ENCODE data around the gene DPP10.

The DPP10 gene

DNA sequence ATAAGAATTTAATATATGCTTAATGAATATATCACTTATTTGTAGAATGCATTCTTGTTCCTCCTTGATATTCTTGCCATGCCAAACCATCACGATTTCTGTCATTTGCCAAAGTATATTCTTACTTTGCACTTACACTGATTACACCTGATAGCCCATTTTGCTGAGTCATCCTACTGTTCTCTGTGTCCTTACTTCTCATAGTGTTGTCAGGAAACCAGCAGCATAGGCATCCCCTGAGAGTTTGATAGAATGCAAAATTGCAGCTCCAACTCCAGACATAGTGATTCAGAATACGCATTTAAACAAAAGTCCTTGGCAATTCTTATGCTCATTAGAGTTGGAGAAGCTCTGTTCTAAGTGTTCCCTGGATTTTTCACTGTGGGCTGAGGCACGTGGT lies 687.1 kb downstream of the DPP10 start:
- DNase-seq (ENCODE audit: low read depth in 2 of 2): no peak

DNA sequence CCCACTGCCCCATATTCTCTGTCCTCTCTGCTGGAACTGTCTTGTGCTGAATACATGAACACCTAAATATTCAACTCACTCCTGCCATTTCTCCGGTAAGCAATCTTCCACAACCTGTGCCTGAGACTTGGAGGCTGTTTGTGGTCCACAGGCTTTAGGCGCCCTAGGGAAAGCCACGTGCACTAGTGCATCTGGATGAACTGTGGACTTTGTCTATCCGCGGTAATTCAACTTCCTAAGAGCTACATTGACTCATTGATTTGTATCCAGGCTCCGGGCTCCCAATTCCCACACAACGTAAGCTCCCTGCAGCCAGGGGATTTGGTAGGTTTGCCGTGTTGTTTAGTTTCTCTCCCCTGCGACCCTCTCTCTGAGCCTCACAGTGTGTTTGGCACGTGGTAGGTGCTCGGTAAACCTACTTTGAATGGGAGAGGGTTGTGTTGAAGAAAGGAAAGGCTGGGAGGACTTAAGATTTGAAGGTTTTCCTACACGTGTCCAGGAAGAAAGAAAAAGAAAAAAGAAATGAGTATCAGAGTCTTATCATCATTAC lies 718.2 kb downstream of the DPP10 start:
- no peak for DNase-seq (ENCODE audit: low read depth in 2 of 2)

DNA sequence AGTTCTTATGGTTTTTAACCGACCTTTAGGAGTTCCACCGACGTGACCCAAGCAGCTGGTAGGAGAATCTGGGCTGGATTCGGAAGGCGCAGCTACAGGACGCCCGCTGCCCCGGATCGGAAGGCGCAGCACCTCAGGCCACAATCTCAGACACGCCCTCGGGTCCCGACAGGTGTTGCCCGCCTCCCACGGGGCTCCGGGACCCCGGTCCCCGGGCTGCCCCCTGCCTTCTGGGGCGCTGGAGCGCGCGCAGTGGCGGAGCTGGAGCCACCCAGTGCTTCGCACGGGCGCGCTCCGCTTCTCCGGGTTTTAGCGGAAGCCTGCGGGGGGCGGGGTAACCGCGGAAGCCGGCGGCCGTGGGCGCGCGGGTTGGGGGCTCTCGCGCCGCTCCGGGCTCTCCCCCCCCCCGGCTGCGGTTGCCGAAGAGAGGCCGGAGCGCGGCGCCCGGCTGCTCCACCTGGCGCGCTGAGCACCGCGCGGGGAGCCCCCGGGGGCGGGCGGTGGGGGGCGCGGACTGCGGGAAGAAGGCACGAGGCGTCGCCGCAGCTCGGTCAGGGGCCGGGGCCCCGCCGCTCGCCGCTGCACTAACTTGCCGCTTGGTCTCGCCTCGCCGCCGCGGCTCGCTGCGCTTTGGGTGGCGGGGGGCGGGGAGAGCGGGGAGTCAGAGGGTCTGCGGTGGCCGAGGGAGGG lies 718.8 kb downstream of the DPP10 start:
- DNase-seq (ENCODE audit: low read depth in 2 of 2): no peak

DNA sequence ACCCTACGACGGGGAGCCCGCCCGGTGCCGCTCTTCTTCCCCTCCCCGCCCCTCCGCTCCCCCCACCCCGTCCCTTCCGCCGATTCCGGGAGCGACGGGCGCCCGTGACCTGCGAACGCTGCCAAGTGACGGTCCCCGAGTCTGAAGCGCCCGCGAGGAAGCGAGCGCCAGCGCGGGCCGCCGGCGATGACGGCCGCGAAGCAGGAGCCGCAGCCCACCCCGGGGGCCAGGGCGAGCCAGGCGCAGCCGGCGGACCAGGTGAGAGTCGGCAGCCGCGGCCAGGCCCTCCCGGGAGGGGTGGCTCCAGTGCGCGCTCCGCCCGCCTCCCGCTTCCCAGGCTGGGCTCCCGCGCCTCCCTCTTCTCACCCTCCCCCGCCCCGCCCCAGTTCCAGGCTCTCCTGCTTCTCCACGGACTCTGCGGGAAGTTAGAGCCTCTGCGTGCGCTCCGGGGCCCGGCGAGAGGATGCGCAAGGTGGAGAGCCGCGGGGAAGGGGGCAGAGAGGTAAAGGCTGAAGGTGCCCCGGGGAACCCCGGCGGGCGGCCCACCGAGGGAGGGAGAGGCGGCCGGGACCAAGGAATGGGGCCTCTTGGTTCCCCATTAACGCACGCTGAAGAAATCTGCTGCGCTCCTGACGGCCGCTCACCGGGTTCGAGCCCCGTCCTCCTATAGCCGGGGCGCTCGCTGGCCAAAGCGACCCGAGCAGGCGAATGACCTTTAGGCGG lies 719.5 kb downstream of the DPP10 start:
- no peak for DNase-seq (ENCODE audit: low read depth in 2 of 2)

DNA sequence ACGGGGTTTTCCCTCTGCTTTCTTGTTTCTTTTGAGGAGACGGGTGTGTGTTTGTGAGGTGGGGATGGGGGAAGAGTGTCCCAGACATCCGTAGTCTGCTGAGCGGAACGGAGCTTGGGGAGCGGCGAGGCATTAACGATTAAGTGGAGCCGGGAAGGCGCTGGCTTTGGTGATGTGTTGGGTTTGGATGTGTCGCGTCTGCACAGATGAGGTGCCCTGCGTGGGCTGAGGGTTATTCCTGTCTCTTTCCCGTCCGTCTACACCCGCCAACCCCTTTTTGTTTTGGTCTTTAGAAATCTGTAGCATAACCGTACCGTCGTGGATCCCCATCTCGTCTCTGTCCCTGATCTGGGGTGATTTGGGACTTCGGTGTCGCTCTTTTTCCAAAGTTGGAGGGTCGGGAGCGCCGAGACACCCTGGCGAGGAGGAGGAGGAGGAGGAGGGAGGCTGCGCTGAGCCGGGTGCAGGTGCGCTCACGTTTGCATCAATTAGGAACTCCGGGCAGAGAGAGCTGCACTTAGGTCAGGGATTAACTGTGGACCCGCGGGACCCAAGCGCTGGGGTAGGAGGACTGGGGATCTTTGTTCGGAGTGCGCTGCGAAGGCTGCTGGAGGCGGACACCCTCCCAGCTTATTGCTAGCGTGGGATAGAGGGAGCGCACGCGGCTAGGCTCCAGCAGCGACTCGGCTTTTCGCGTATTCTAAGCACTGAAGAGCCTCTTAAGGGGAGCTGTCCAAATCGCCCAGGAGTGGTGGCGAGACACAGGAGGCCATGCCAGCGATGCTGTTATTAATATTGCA lies 720.3 kb downstream of the DPP10 start:
- no peak for DNase-seq (ENCODE audit: low read depth in 2 of 2)

DNA sequence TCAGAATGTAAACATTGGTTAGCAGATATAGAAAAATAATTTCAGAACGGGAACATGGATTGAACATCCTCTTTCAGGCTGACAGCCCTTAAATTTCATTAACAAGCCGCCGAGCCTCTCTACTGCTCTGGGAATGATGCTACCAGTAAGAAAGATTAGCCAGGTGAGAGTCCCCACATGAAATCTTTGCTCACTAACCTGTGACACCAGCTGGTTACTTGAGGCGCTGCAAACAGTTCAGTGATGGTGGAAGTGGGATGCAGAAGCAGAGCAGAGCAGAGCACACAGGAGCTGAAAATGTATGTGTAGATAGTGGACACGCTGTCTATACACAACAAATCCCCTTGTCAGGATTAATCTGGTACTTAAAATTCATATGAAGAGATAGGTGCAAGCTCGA lies 721.1 kb downstream of the DPP10 start:
- DNase-seq (ENCODE audit: low read depth in 2 of 2): no peak

DNA sequence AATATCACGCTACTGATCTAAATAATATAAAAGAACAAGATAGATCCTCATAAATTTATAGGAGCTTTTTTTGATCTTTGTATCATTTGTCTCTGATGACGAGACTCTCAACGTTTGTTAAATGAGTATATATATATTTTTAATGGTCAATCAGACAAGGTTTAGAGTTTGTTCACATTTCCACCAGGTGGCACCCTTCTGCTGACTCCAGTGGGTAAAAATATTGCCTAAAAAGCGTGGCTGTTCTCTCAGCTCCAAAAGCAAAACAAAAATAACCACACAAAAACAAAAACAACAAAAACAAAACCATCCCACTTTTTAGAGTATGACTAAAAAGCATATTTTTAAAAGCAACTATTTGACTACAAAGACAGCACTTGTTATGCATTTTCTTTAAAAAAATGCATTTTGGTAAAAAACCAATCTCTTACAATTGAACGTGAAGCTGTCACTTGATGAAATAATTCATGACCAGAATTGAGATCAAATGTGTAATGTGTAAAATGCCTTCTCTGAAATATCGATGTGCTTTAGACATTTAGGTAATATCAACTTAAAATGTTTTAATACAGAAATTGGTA lies 723.2 kb downstream of the DPP10 start:
- no peak for DNase-seq (ENCODE audit: low read depth in 2 of 2)

DNA sequence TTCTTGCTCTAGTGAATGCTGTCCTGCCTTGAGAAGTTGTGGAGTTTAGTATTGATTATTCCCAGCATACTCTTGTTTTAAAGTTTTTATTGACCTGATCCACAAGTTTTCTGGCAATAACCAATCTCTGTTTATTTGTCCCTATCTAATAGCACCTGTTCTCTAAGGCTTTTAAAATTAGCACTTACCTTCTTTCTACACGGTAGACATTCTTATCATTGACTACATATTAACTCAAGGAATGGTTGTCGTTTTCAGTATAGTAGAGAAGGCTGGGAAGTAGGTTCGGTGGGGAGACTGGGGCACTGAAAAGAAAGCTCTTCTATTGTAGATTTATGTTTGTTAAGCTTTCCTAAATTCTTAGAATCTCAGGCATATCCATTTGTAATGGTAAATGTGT lies 726.0 kb downstream of the DPP10 start:
- no peak for DNase-seq (ENCODE audit: low read depth in 2 of 2)

DNA sequence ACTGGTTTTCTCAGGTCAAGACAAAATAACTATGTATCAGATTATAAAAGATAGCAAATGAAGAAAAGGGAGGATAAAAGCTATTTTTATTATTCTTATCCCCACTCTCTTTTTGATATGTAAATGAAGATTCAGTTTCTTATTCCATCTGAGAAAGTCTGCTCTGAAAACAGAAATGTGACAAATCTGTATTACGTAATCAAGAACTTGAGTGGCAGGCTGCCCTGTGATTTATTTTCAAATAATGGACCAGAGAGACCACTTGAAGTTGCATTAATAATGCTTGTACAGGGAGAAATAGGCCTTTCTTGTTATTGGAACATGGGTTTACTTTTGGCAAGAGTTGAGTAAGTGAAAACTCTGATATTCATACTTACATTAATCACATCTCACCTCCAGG lies 727.4 kb downstream of the DPP10 start:
- DNase-seq (ENCODE audit: low read depth in 2 of 2): no peak

DNA sequence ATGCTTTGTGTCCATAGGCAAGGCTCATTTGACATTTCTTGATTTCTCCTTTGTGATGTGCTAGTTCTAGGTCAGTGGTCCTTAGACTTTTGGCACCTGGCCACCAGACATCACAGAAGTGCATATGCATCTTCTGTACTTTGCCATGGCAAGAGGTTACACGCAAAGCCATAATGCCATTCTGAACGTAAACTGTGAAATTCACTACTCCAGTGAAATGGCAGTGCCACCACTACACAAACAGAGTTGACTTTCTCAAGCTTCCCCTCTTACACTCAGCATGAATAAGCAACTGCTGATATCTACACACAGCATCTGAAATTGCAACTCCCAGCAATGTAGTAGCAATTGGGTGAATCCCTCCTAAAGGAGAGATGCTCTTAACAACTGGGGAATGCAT lies 729.3 kb downstream of the DPP10 start:
- no peak for DNase-seq (ENCODE audit: low read depth in 2 of 2)

DNA sequence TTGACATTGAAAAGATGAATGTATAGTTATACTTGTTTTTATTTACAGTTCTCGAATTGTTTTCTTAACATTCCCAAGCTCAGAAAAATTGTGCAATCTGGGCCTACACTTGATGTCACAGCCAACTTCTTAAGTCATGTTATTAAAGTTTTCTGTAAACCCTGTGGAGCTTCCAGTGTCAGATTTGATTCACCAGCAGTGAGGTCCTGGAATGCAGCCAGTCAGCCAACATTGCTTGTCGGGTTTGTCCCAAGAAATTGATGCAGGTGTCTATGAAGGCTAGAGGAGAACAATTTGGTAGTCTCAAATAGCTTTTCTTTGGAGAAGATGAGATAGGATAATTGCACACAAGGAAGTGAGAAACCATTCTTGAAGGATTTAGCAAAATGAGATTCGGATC lies 732.2 kb downstream of the DPP10 start:
- no peak for DNase-seq (ENCODE audit: low read depth in 2 of 2)

DNA sequence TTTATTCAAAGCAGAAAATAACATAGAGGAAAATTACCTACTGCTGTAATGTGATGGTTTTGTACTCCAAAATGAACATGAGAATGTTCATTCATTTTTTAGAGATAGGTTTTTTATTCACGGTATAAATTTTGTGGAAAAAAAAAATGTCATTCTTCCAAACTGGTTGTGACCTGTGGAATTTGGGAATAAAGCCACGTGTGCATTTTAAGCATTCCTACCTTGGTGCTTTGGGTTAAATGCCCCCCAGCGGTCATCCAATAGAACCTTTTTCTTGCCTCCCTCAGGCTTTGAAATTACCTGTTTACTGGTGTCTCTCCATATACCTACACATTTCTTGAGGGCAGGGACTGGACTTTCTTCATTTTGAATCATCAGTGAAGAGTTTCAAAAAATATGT lies 740.7 kb downstream of the DPP10 start:
- DNase-seq (ENCODE audit: low read depth in 2 of 2): no peak

DNA sequence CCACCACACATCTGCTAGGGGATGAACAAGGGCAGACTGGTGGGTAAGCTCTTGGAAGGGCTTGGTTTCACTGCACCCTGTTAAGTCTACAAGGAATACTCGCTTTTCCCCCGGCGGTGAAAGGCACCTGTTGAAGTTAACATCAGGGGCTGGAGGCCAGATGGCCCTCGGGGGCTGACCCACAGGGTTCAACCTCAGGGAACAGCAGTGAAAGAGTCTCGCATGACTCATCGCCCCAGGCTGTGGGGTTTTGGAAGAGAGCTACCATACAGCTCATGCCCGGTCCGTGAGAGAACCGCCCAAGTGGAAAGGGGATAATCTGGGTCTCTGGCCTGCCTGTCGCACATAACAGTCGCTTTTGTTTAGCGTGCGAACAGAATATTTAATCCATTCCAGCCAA lies 748.0 kb downstream of the DPP10 start:
- DNase-seq (ENCODE audit: low read depth in 2 of 2): no peak

DNA sequence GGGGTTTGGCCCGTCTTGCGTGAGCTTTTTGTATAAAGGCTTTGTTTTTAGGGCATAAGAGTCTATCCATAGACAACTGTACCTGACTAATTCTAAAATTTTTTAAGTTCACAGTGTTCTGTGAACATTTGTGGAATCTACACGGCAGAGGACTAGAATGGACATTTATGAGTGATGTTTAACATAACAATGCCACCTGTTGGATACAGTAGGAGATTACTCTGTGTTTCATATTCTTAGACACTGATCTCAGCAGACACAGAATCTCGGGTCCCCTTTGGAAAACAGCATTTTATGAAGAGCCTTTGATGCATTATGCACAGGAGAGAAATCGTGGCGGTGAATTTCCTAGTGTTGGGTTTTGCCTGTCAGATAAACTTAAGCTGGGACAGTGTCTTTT lies 752.2 kb downstream of the DPP10 start:
- DNase-seq (ENCODE audit: low read depth in 2 of 2): no peak

DNA sequence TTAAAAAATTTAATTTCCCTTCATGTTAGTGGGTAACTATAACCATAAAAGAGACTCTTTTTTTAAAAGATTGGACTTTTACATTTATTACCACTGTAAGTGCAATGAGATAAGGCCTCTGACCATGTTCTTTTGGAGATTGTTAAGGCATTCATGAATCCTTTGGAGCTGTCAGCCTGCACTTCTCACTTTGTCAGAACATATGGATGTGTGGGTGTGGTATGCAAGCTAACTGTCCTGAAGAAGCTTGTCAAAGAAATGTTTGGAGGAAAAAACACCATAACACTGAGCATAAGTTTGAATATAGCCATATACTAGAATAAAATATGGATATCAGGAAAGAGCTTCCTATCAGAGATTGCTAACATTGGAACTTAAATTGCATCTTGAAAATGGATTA lies 754.1 kb downstream of the DPP10 start:
- no peak for DNase-seq (ENCODE audit: low read depth in 2 of 2)

DNA sequence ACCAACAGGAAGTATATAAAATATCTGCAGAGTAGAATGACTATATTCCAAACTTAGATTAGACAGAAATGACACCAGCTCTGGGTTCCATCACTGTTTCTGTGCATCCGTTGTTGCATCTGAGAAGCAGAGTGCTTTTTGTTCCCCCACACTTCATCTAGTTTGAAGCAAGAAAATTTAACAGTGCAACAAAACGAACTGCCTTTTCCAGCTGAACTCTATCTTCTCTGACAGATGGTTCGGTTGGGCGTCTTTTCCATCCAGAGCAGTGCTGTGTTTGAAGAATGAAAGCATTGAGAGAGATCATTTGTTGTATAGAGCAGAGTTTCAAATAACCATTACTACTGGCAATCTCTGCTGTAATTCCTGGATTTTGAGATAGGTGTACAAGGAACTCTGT lies 757.5 kb downstream of the DPP10 start:
- DNase-seq (ENCODE audit: low read depth in 2 of 2): no peak

DNA sequence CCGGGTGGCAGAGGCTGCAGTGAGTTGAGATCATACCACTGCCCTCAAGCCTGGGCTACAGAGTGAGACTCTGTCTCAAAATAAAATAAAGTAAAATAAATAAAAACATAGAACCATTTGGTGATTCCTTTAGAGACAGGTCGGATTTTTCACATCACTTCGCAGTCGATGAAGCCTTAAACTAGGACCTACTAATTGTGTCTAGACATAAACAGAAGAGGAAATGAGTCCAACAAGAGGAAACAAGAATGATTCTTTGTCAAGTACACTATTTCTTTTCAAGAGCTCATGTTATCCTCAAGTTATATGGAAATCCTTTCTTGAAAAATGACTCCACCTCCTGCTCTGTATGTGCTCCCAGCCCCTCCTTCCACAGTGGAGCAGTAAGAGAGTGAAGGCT lies 758.9 kb downstream of the DPP10 start:
- DNase-seq (ENCODE audit: low read depth in 2 of 2): no peak

DNA sequence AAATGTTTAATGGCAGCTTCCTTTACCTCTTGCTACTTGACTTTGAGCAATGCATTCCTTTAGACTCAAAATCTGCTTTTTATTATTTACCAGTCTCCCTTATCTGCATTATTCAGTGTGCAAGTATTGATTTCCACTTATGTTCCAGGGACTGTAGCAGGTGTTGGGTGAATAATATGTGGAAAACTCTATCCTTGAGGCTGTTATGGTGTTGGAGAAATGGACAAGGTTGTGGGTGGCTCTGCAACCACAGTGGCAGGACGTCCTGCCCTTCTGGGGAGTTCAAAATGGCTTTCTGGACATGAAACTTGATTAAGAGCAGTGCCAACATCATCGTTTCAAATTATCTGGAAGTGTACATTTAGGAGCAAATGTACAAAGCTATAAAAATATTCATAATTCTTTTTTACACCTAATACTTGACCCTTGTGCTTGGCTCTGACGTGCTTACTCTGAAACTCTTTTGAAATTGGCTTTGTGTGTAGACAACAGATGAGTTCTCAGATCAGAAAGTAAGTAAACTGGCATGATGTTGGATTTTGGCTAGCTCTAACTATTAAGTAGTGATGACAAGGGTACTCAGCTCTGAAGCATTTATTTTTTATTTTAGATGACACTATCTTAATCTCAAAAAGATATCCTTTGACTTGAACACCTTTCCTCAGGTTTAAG lies 766.2 kb downstream of the DPP10 start:
- DNase-seq (ENCODE audit: low read depth in 2 of 2): no peak

DNA sequence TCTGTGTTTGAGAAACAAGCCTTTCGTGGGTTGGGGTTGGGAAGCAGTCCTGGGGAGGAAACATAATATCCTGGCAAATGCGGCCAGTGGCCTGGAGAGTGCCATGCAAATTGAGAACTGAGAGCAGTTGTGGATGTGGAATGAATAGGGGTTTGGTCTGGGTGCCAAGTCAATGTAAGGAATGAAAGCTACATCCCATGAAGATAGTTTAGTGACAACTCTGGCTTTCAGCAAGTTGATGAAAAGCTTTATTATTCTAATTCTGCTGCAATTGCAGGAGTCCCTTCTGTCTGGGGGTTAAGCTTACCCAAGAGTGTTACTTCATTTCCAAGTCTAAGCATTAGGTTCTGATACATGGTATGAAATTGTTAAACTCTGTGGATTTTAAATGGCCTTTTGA lies 771.6 kb downstream of the DPP10 start:
- no peak for DNase-seq (ENCODE audit: low read depth in 2 of 2)

DNA sequence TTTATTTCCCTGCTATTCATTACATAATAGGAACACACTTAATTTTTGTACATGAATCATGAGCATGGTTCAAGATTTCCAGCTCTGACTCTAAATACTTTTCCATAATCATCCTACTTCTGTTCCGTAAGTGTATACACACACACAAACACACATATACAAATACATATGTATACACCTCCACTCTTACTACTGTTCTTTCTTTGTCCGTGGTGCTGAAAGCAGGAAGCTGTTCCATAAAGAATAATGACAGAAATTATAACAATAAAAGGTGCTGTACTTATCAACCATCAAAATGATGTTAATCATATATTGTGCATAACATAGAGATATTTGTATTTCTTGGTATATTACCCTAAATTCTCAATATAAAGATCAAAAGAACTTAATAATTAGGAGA lies 776.9 kb downstream of the DPP10 start:
- no peak for DNase-seq (ENCODE audit: low read depth in 2 of 2)

DNA sequence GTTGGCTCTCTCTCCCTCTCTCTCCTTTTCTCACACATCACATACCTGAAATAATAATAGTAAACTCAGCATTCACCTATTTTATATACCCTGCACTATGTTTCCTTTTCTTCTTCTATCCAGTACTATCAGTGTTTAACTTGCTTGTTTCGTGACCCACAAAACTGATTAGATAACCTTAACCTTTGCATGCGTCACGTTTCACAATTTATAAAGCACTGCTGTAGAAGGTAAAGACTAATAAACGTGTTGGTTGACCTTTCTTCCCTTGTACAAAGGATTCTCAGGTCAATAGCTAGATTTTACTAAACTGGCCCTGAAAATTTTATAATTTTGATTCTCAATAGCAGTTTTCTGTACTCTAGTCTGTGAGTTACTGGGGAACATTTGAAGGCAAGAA lies 791.7 kb downstream of the DPP10 start:
- no peak for DNase-seq (ENCODE audit: low read depth in 2 of 2)

DNA sequence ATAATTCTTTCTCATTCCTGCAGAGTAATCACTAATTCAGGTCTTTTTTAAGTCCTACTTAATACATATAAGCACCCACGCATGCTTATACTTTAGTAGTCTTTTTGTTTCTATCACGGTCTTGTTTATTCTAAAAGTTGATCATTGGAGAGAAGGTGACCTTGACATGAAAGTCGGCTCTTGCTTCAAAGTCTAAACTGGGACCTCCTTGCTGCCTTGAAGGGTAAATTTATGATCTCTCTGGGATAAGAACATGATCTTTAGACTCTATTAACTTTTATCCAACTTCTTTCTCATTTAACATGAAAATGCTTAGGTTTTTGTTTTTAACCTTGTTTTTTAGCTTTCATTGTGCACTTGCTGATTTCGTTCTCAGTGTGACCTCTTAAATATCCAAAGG lies 792.3 kb downstream of the DPP10 start:
- no peak for DNase-seq (ENCODE audit: low read depth in 2 of 2)
